ENCODE data around the gene GSTT4.
"Not testable (repeated sequence)": the region's sequence is repeated elsewhere in the genome, so short reads cannot be mapped to it uniquely, and the experiment has no call there.

GRCh38 chr22:23952794-23953405 is 52.4 kb downstream of the GSTT4 start:
- TF ChIP-seq CTCF, EZH2phosphoT487 (IDR thresholded peaks at IDR 0.05): not testable (repeated sequence)
